ENCODE measurements around the gene CDH13.

Gene CDH13

GRCh38 chr16:83075956-83076355 is 449.2 kb downstream of the CDH13 start:
- TF ChIP-seq, protein P1, sequence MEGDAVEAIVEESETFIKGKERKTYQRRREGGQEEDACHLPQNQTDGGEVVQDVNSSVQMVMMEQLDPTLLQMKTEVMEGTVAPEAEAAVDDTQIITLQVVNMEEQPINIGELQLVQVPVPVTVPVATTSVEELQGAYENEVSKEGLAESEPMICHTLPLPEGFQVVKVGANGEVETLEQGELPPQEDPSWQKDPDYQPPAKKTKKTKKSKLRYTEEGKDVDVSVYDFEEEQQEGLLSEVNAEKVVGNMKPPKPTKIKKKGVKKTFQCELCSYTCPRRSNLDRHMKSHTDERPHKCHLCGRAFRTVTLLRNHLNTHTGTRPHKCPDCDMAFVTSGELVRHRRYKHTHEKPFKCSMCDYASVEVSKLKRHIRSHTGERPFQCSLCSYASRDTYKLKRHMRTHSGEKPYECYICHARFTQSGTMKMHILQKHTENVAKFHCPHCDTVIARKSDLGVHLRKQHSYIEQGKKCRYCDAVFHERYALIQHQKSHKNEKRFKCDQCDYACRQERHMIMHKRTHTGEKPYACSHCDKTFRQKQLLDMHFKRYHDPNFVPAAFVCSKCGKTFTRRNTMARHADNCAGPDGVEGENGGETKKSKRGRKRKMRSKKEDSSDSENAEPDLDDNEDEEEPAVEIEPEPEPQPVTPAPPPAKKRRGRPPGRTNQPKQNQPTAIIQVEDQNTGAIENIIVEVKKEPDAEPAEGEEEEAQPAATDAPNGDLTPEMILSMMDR (IDR thresholded peaks at IDR 0.05), result no peak
- no peaks in the 10 kb centered on the region for H3K4me1 Mint-ChIP-seq
- H3K27me3 Mint-ChIP-seq (ENCODE audit: low read depth, poor library complexity), result peaks cover 8% of the 10 kb centered on the region
- H3K27ac Mint-ChIP-seq, result no peak overlapping the region
- no peaks in the 10 kb centered on the region for H3K9me3 Mint-ChIP-seq
- no peak overlapping the region for H3K4me3 Mint-ChIP-seq
- no peaks in the 10 kb centered on the region for H3K36me3 Mint-ChIP-seq (ENCODE audit: low read depth)
- DNase-seq, result no peak

DNA sequence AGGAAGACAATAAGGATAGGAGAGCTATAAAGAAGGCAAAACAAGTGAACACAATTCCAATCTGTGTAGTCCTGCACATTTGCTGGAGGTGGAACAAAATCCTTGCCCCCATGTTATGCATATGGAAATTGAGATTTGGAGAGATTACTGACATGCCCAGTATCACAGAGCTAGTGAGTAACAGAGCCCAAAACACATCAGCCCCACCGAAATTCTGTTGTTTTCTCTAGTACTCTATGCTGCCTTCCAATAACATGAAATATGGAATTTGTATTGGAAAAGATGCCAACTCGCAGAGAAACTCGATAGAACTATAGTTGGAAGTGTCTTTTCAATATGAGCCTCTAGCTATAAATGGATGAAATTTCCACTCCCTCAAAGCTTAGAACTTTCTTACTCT is 456.6 kb downstream of the CDH13 start:
- H3K27me3 Mint-ChIP-seq (ENCODE audit: low read depth, poor library complexity), result peaks cover 11% of the 10 kb centered on the region
- no peaks in the 10 kb centered on the region for H3K36me3 Mint-ChIP-seq (ENCODE audit: low read depth)
- H3K4me1 Mint-ChIP-seq, result no peaks in the 10 kb centered on the region
- H3K27ac Mint-ChIP-seq, result no peak overlapping the region
- H3K4me3 Mint-ChIP-seq, result no peak overlapping the region
- TF ChIP-seq, protein P1 (IDR thresholded peaks at IDR 0.05), result no peak
- DNase-seq, result no peak
- peaks cover 8% of the 10 kb centered on the region for H3K9me3 Mint-ChIP-seq

- H3K36me3 Mint-ChIP-seq (ENCODE audit: low read depth), result no peaks in the 10 kb centered on the region
- H3K9me3 Mint-ChIP-seq, result peaks cover 11% of the 10 kb centered on the region
- H3K4me1 Mint-ChIP-seq, result no peaks in the 10 kb centered on the region
- H3K27me3 Mint-ChIP-seq (ENCODE audit: low read depth, poor library complexity), result peaks cover 11% of the 10 kb centered on the region
- no peak overlapping the region for H3K27ac Mint-ChIP-seq
- TF ChIP-seq, protein P1 (IDR thresholded peaks at IDR 0.05), result no peak
- no peak overlapping the region for H3K4me3 Mint-ChIP-seq
- DNase-seq, result no peak
Measured at GRCh38 chr16:83085660-83086059, 458.9 kb downstream of the CDH13 start.

DNA sequence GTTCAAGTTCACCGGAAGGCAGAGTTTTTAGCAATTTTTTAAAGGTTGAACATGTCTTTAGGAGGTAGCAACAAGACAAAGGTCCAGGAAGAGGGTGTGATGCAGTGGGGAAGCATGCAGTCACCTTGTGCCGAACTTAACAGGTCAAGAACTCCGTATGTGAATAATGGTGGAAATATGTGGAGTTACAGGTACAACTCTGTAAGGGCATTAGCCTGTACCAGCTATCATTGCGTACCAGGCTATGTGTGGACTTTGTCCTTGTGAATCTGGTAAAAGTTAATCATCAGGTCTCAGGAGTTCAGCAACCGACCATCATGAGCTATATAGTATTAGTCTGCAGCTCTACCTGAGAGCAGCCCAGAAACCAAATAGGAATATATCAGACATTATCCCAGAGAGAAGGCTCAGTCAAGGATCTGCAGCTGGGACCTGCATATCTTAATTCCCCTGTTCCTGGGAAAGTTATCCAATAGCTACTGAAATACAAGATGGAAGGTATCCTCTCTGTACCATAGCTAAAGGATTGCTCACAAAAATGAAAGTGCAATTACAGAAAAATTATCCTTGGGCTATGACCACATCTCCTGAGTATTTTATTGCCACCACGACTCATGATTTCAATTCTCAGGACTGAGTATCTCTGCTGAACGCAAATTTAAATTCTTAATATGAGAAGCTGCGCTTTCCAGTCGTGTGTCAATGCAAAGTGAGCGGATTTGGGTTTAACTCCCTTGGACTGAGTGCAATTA is 469.3 kb downstream of the CDH13 start:
- Mint-ChIP-seq H3K4me3 (no peak overlapping the region), H3K4me1 (no peaks in the 10 kb centered on the region)
- DNase-seq, result no peak

DNA sequence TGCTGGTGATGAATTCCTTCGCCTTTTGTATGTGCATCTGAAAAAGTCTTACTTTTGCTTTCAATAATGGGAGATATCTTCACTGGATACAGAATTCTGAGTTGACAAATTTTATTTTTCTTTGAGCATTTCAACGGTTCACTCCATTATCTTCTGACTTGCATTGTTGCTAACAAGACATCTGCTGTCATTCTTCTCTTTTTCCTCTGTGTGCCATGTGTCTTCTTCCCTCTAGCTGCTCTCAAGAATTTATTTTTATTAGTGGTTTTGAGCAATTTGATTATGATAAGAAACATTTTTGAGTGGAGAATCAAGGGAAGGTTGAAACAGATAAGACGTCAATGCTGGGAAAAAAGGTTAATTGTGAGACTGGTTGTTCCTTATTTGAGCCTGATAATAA is 471.8 kb downstream of the CDH13 start:
- H3K4me3 Mint-ChIP-seq, result no peak overlapping the region
- DNase-seq, result no peak
- peaks cover 40% of the 10 kb centered on the region for H3K9me3 Mint-ChIP-seq
- H3K27me3 Mint-ChIP-seq (ENCODE audit: low read depth, poor library complexity), result peaks cover 13% of the 10 kb centered on the region
- H3K27ac Mint-ChIP-seq, result no peak overlapping the region
- TF ChIP-seq, protein P1 (IDR thresholded peaks at IDR 0.05), result no peak
- peaks cover 5% of the 10 kb centered on the region for H3K4me1 Mint-ChIP-seq
- peaks cover 18% of the 10 kb centered on the region for H3K36me3 Mint-ChIP-seq (ENCODE audit: low read depth)

More for the DNA sequence above, 469.3 kb downstream of the CDH13 start:
- H3K27ac Mint-ChIP-seq, result no peak overlapping the region
- H3K9me3 Mint-ChIP-seq, result peaks cover 23% of the 10 kb centered on the region
- H3K27me3 Mint-ChIP-seq (ENCODE audit: low read depth, poor library complexity), result peaks cover 14% of the 10 kb centered on the region
- H3K36me3 Mint-ChIP-seq (ENCODE audit: low read depth), result peaks cover 1% of the 10 kb centered on the region
- TF ChIP-seq, protein P1 (IDR thresholded peaks at IDR 0.05), result no peak

DNA sequence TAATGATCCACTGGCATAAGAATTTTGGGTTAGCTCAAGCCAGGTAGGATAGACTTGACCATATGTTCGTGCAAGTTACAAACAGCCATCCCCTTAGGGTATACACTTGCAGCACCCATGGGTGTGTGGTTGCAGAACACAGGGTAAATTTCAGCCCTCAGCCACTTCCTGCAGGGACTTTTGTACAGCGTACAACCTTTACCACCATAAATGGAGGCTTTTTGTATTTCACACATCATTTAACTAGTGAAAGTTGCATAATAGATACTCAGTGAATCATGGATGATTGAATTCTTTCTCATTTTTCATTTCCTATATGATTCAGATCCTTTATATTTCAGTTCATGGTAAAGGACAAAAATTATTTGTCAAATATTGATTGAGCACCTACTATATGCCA is 473.9 kb downstream of the CDH13 start:
- peaks cover 18% of the 10 kb centered on the region for H3K36me3 Mint-ChIP-seq (ENCODE audit: low read depth)

More for the DNA sequence above, 473.9 kb downstream of the CDH13 start:
- TF ChIP-seq, protein P1 (IDR thresholded peaks at IDR 0.05), result no peak
- DNase-seq, result no peak
- Mint-ChIP-seq H3K4me1 (peaks cover 5% of the 10 kb centered on the region), H3K27me3 (ENCODE audit: low read depth, poor library complexity) (peaks cover 4% of the 10 kb centered on the region), H3K27ac (no peak overlapping the region), H3K4me3 (no peak overlapping the region), H3K9me3 (peaks cover 40% of the 10 kb centered on the region)

Data from nephron progenitor cell (in vitro differentiated cells).